ENCODE data around the gene SMYD1. TPM values are rescaled to one million over a fixed set of nuclear protein-coding genes. Genes with fewer than 3 reads are reported as not detected.

SMYD1 gene
- total and polyA plus RNA-seq, 4 experiments from 2014 or later, result not detected

GRCh38 chr2:88054782-88055370, 12.7 kb upstream of the SMYD1 start:
- Histone ChIP-seq H3K4me1 (ENCODE audit: insufficient read depth, low read length) (peaks cover 33% of the 10 kb centered on the region), H3K9me3 (ENCODE audit: control insufficient read depth in 1 of 2, low read length in 2 of 2) (no peaks in the 10 kb centered on the region), H3K36me3 (ENCODE audit: insufficient read depth, low read length) (no peaks in the 10 kb centered on the region), H3K27me3 (ENCODE audit: insufficient read depth, low read length) (no peaks in the 10 kb centered on the region), H3K27ac (ENCODE audit: low read depth, low read length) (peak overlapping the region; percentile 93), H3K4me3 (ENCODE audit: low read length in 2 of 2) (peak overlapping the region; percentile 76 to 84)
- CTCF ChIA-PET (ENCODE audit: partially characterized antibody), result interaction anchor here (1.1 to 1.5 kb wide), 2 partner anchors 17 to 106 kb away, joined by 4 to 5 read pairs; no protein-coding TSS in a partner anchor
- POLR2A ChIA-PET (ENCODE audit: partially characterized antibody), result interaction anchor here (0.6 to 1.9 kb wide), 7 partner anchors 9 to 38 kb away, joined by 3 to 8 read pairs (median 3); partner anchors contain the start of gene RNU2-63P
- H3K27ac Mint-ChIP-seq, result peak overlapping the region; percentile 89 to 98 (median 98)
- peaks cover 32 to 54% (median 43%) of the 10 kb centered on the region in 4 donors for H3K4me1 Mint-ChIP-seq
- H3K36me3 Mint-ChIP-seq, result peaks cover 0 to 21% of the 10 kb centered on the region in 2 donors
- no peaks in the 10 kb centered on the region for H3K9me3 Mint-ChIP-seq
- peak in 3 of 5 donors; percentile 8 to 13 (median 11) for DNase-seq
- intact Hi-C loops (cut with micrococcal nuclease), result loop anchor here (1.0 kb wide), 2 partner anchors 38 to 636 kb away; partner anchors contain the start of gene RPIA
- H3K4me3 Mint-ChIP-seq, result peak overlapping the region; percentile 90 to 97 (median 95)
- no peaks in the 10 kb centered on the region for H3K27me3 Mint-ChIP-seq

GRCh38 chr2:88055371-88056128, 12.1 kb upstream of the SMYD1 start, which contains the start of gene KRCC1:
TSS of gene KRCC1 (minus strand) at chr2:88055783. CDS start at chr2:88028563, 27,220 bp downstream.
- POLR2A ChIA-PET (ENCODE audit: partially characterized antibody), result interaction anchor here (1.0 to 1.9 kb wide), 3 partner anchors 10 to 39 kb away, joined by 3 to 8 read pairs (median 5); partner anchors contain the start of gene RNU2-63P
- H3K9me3 ChIP-seq (ENCODE audit: control insufficient read depth in 1 of 2, low read length in 2 of 2), result no peaks in the 10 kb centered on the region
- Mint-ChIP-seq H3K4me3 (peak within 1 kb of the TSS; percentile 90 to 97 (median 95)), H3K36me3 (peaks cover 0 to 18% of the 10 kb centered on the region in 2 donors), H3K4me1 (peaks cover 35 to 50% (median 42%) of the 10 kb centered on the region in 4 donors), H3K27ac (peak within 1 kb of the TSS; percentile 89 to 98 (median 98)), H3K9me3 (no peaks in the 10 kb centered on the region), H3K27me3 (no peaks in the 10 kb centered on the region)
- H3K27me3 ChIP-seq (ENCODE audit: insufficient read depth, low read length), result no peaks in the 10 kb centered on the region
- H3K27ac ChIP-seq (ENCODE audit: low read depth, low read length), result peak within 1 kb of the TSS; percentile 93
- intact Hi-C loops (cut with micrococcal nuclease), result loop anchor here (1.0 kb wide), 2 partner anchors 38 to 636 kb away; partner anchors contain the start of gene RPIA
- peaks cover 33% of the 10 kb centered on the region for H3K4me1 ChIP-seq (ENCODE audit: insufficient read depth, low read length)
- H3K4me3 ChIP-seq (ENCODE audit: low read length in 2 of 2), result peak within 1 kb of the TSS; percentile 76 to 84
- CTCF ChIA-PET (ENCODE audit: partially characterized antibody), result interaction anchor here (1.5 kb wide), 1 partner anchor 18 kb away, joined by 5 read pairs; no protein-coding TSS in a partner anchor
- no peaks in the 10 kb centered on the region for H3K36me3 ChIP-seq (ENCODE audit: insufficient read depth, low read length)
- peak; percentile 94 to 96 (median 95) for DNase-seq

DNA sequence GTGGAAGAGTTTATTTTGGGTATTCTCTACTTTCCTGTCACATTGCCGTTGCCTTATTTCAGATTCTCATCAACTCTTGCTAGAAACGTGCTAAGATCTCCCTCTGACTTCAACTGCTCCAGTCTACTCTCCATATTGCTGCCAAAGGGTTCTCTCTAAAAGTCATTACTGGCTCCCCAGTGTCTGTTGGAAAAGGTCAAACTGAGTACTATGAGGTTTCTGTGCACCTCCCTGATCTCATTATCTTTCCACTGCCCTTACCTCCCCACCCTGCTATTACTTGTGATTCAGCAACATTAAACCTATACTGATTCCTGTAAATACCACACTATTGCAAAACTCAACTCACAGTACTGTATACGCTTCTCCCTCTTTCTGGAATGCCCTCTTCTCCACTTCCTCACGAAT, 10.2 kb upstream of the SMYD1 start:
- no peaks in the 10 kb centered on the region for H3K27me3 ChIP-seq (ENCODE audit: insufficient read depth, low read length)
- Mint-ChIP-seq H3K4me1 (peaks cover 29 to 42% (median 36%) of the 10 kb centered on the region in 4 donors), H3K4me3 (peak overlapping the region in 3 of 8 donors; percentile 15 to 65 (median 16)), H3K36me3 (peaks cover 0 to 13% of the 10 kb centered on the region in 2 donors), H3K27ac (peak overlapping the region in 3 of 7 donors; percentile 5 to 89 (median 20)), H3K27me3 (no peaks in the 10 kb centered on the region), H3K9me3 (no peaks in the 10 kb centered on the region)
- ChIA-PET POLR2A (ENCODE audit: partially characterized antibody) (no interaction called here), CTCF (ENCODE audit: partially characterized antibody) (no interaction called here)
- H3K4me3 ChIP-seq (ENCODE audit: low read length in 2 of 2), result no peak overlapping the region
- H3K27ac ChIP-seq (ENCODE audit: low read depth, low read length), result no peak overlapping the region
- H3K4me1 ChIP-seq (ENCODE audit: insufficient read depth, low read length), result peaks cover 30% of the 10 kb centered on the region
- intact Hi-C loops (cut with micrococcal nuclease), result no loop called here
- DNase-seq, result no peak
- H3K36me3 ChIP-seq (ENCODE audit: insufficient read depth, low read length), result no peaks in the 10 kb centered on the region
- no peaks in the 10 kb centered on the region for H3K9me3 ChIP-seq (ENCODE audit: control insufficient read depth in 1 of 2, low read length in 2 of 2)

DNA sequence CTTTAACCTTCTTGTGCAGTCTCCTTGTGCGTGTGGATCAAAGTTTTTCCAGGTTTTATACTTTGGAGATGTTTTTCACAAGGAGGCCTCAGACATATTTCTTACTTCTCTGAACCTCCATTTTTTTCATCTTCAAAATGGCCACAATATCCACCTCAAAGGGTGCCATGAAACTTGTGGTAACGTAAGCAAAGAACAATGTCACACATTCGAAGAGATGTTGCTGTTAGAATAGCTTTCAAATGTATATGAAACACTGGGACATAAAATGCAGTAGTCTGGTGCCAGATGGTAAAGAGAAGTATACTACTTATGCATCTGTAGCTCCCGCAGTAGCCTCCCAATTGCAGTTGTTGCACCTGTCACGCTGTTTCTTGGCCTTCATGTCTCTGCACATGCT, 9.4 kb upstream of the SMYD1 start:
- ChIA-PET POLR2A (ENCODE audit: partially characterized antibody) (no interaction called here), CTCF (ENCODE audit: partially characterized antibody) (interaction anchor here (1.2 to 1.3 kb wide), 2 partner anchors 73 to 102 kb away, joined by 3 read pairs; no protein-coding TSS in a partner anchor)
- no peak for DNase-seq
- Mint-ChIP-seq H3K9me3 (no peaks in the 10 kb centered on the region), H3K36me3 (peaks cover 0 to 8% of the 10 kb centered on the region in 2 donors), H3K4me3 (no peak overlapping the region), H3K4me1 (peaks cover 23 to 34% (median 30%) of the 10 kb centered on the region in 4 donors), H3K27me3 (no peaks in the 10 kb centered on the region), H3K27ac (peak overlapping the region in 2 of 7 donors; percentile 1 to 76)
- Histone ChIP-seq H3K9me3 (ENCODE audit: control insufficient read depth in 1 of 2, low read length in 2 of 2) (no peaks in the 10 kb centered on the region), H3K36me3 (ENCODE audit: insufficient read depth, low read length) (no peaks in the 10 kb centered on the region), H3K4me1 (ENCODE audit: insufficient read depth, low read length) (peaks cover 23% of the 10 kb centered on the region), H3K27ac (ENCODE audit: low read depth, low read length) (no peak overlapping the region), H3K27me3 (ENCODE audit: insufficient read depth, low read length) (no peaks in the 10 kb centered on the region), H3K4me3 (ENCODE audit: low read length in 2 of 2) (no peak overlapping the region)
- intact Hi-C loops (cut with micrococcal nuclease), result no loop called here

GRCh38 chr2:88059979-88060906, 7.4 kb upstream of the SMYD1 start:
- H3K36me3 Mint-ChIP-seq, result peaks cover 0 to under 1% of the 10 kb centered on the region in 2 donors
- ChIA-PET POLR2A (ENCODE audit: partially characterized antibody) (interaction anchor here (1.2 to 1.5 kb wide), 3 partner anchors 11 to 100 kb away, joined by 3 to 8 read pairs (median 5); partner anchors contain the start of gene RNU2-63P), CTCF (ENCODE audit: partially characterized antibody) (interaction anchor here (0.6 to 4.1 kb wide), 50 partner anchors 9 to 1451 kb away, joined by 3 to 116 read pairs (median 4); no protein-coding TSS in a partner anchor)
- no peaks in the 10 kb centered on the region for H3K27me3 Mint-ChIP-seq
- peaks cover 9 to 14% (median 10%) of the 10 kb centered on the region in 4 donors for H3K4me1 Mint-ChIP-seq
- intact Hi-C loops (cut with micrococcal nuclease), result loop anchor here (1.0 kb wide), 1 partner anchor 100 kb away; no protein-coding TSS in a partner anchor
- H3K9me3 Mint-ChIP-seq, result no peaks in the 10 kb centered on the region
- no peaks in the 10 kb centered on the region for H3K36me3 ChIP-seq (ENCODE audit: insufficient read depth, low read length)
- DNase-seq, result peak in 4 of 5 donors; percentile 51 to 54 (median 53)
- H3K27ac ChIP-seq (ENCODE audit: low read depth, low read length), result no peak overlapping the region
- no peaks in the 10 kb centered on the region for H3K9me3 ChIP-seq (ENCODE audit: control insufficient read depth in 1 of 2, low read length in 2 of 2)
- H3K4me3 Mint-ChIP-seq, result no peak overlapping the region
- peaks cover 6% of the 10 kb centered on the region for H3K4me1 ChIP-seq (ENCODE audit: insufficient read depth, low read length)
- H3K27ac Mint-ChIP-seq, result no peak overlapping the region
- H3K4me3 ChIP-seq (ENCODE audit: low read length in 2 of 2), result no peak overlapping the region
- no peaks in the 10 kb centered on the region for H3K27me3 ChIP-seq (ENCODE audit: insufficient read depth, low read length)

- Histone ChIP-seq H3K27ac (ENCODE audit: low read depth, low read length) (no peak overlapping the region), H3K9me3 (ENCODE audit: control insufficient read depth in 1 of 2, low read length in 2 of 2) (no peaks in the 10 kb centered on the region), H3K4me3 (ENCODE audit: low read length in 2 of 2) (no peak overlapping the region), H3K4me1 (ENCODE audit: insufficient read depth, low read length) (peaks cover 4% of the 10 kb centered on the region), H3K36me3 (ENCODE audit: insufficient read depth, low read length) (no peaks in the 10 kb centered on the region), H3K27me3 (ENCODE audit: insufficient read depth, low read length) (no peaks in the 10 kb centered on the region)
- Mint-ChIP-seq H3K36me3 (no peaks in the 10 kb centered on the region), H3K27me3 (no peaks in the 10 kb centered on the region), H3K27ac (no peak overlapping the region), H3K4me3 (no peak overlapping the region), H3K9me3 (no peaks in the 10 kb centered on the region), H3K4me1 (peaks cover 7 to 10% (median 8%) of the 10 kb centered on the region in 4 donors)
- ChIA-PET POLR2A (ENCODE audit: partially characterized antibody) (interaction anchor here (1.2 to 1.5 kb wide), 3 partner anchors 12 to 99 kb away, joined by 3 to 8 read pairs (median 5); partner anchors contain the start of gene RNU2-63P), CTCF (ENCODE audit: partially characterized antibody) (interaction anchor here (0.6 to 4.1 kb wide), 38 partner anchors 8 to 611 kb away, joined by 3 to 116 read pairs (median 4); partner anchors contain the start of gene THNSL2)
- intact Hi-C loops (cut with micrococcal nuclease), result loop anchor here (1.0 kb wide), 1 partner anchor 99 kb away; no protein-coding TSS in a partner anchor
- no peak for DNase-seq
Measured at GRCh38 chr2:88060907-88061275, 6.7 kb upstream of the SMYD1 start.
